MCF 10A (cell line): Measurements from ENCODE around the gene NAA38. TPM values are rescaled to one million over a fixed set of nuclear protein-coding genes. Genes with fewer than 3 reads are reported as not detected.
A peak's percentile ranks its signal among the peaks of the same experiment; 100 is the strongest.

ENCODE experiments used
- BruUV-seq: library from RNA; stranded (reverse); fragments of 400-500 nt; replicated peaks from 2 replicates; lab custom pipeline; 2021; lab: Mats Ljungman, UMichigan
- CTCF ChIA-PET: fragments of 300-600 bp; sonication (Branson Sonifier 250); formaldehyde crosslinking; extraction: SDS; loops from one replicate; lab custom pipeline; 2021; ENCODE audit warnings: antibody characterized with exemption, inconsistent platforms; lab: Yijun Ruan, JAX
- POLR2A ChIA-PET: fragments of 300-600, 350-650 bp; sonication (Branson Sonifier 250); formaldehyde crosslinking; extraction: SDS; loops from one replicate; lab custom pipeline; 2020; ENCODE audit warnings: antibody characterized with exemption, inconsistent platforms; lab: Yijun Ruan, JAX
- DNase-seq: peaks from one replicate; pipeline ENCODE4 v3.0.0-alpha.2; 2018; ENCODE audit not compliant: unreplicated experiment
- H3K27ac Mint-ChIP-seq: one replicate; pipeline ENCODE4 v1.8.0; 2022; ENCODE audit warnings: mild to moderate bottlenecking, low read depth, mixed read lengths; ENCODE audit not compliant: unreplicated experiment
- H3K27me3 Mint-ChIP-seq: one replicate; pipeline ENCODE4 v1.8.0; 2022; ENCODE audit warnings: mixed read lengths; ENCODE audit not compliant: insufficient read depth, unreplicated experiment
- H3K36me3 Mint-ChIP-seq: one replicate; pipeline ENCODE4 v1.8.0; 2022; ENCODE audit warnings: mild to moderate bottlenecking, moderate library complexity, mixed read lengths; ENCODE audit not compliant: insufficient read depth, unreplicated experiment
- H3K4me1 Mint-ChIP-seq: one replicate; pipeline ENCODE4 v1.8.0; 2022; ENCODE audit warnings: mixed read lengths; ENCODE audit not compliant: insufficient read depth, unreplicated experiment
- H3K4me3 Mint-ChIP-seq: one replicate; pipeline ENCODE4 v1.8.0; 2022; ENCODE audit warnings: mild to moderate bottlenecking, moderate library complexity, mixed read lengths; ENCODE audit not compliant: unreplicated experiment
- H3K9me3 Mint-ChIP-seq: one replicate; pipeline ENCODE4 v1.8.0; 2022; ENCODE audit warnings: mixed read lengths; ENCODE audit not compliant: unreplicated experiment
- intact Hi-C: fragments of 100-400 bp; cut with micrococcal nuclease; formaldehyde crosslinking; loops from 2 replicates; pipeline ENCODE4 v1.14.1; 2022
- total RNA-seq: library from RNA; stranded (reverse); gene quantifications from 2 replicates; pipeline ENCODE4 v1.2.3, GENCODE V29; 2022
- TF ChIP-seq, protein P1 (sequence below): fragments of 200-600 bp; IDR thresholded peaks from one replicate; pipeline ENCODE4 v1.8.0; 2022; ENCODE audit warnings: antibody characterized with exemption, mild to moderate bottlenecking; ENCODE audit not compliant: unreplicated experiment

Gene NAA38
- total RNA-seq, 1 experiment from 2014 or later = 83.4 TPM

DNA sequence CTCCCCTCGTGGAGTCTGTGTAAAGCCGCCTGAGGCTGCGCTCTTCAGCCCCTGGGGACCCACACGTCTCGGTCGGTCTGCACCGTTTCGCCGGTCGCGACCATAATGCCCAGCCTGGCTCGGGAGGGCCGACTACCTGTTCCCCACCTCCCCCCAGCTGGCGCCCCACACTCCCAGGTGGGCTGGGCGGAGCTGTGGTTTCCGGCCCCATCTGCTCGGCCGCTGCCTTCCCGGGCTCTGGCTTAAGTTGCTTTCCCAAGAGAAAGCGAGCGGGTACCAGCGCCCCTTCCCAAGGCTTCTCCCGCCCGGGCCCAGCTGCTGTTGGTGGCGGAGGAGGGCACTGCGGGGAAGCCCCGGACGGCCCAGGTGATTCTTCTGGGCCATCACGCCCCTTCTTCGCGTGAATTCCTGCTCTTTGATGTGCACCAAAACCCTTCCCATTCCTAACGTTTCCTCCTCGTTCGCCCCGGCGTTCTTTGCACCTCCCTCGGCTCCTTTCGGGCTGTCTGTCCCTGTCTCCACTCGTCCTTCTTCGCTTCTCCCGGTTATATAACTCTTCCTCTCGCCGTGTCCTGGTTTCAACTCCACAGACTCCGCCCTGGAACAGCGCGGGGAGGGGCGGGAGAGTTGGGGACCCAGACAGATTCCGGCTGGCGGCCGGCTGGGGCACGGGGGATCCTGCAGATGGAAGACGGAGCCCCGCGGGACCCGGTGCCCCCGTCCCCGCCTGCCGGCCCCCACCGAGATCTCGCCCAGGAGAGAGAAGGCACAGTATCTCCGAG is 21.4 kb downstream of the NAA38 start:
- TSS peak; percentile 52 for BruUV-seq
- Mint-ChIP-seq H3K27ac (peak overlapping the region; percentile 99), H3K9me3 (no peaks in the 10 kb centered on the region), H3K4me1 (peaks cover 51% of the 10 kb centered on the region), H3K4me3 (peak overlapping the region; percentile 89), H3K36me3 (peaks cover 17% of the 10 kb centered on the region), H3K27me3 (no peaks in the 10 kb centered on the region)
- ChIA-PET POLR2A (interaction anchor here (0.6 to 6.6 kb wide), 19 partner anchors 8 to 990 kb away, joined by 3 to 97 read pairs (median 5); partner anchors contain the start of genes CYB5D1, MPDU1, NAA38 and SLC16A13), CTCF (interaction anchor here (0.5 to 3.6 kb wide), 12 partner anchors 9 to 99 kb away, joined by 3 to 17 read pairs (median 5); no protein-coding TSS in a partner anchor)
- intact Hi-C loops = loop anchor here (1.0 to 2.0 kb wide), 2 partner anchors 8 to 51 kb away; no protein-coding TSS in a partner anchor
- DNase-seq = peak; percentile 67
- TF ChIP-seq, protein P1, sequence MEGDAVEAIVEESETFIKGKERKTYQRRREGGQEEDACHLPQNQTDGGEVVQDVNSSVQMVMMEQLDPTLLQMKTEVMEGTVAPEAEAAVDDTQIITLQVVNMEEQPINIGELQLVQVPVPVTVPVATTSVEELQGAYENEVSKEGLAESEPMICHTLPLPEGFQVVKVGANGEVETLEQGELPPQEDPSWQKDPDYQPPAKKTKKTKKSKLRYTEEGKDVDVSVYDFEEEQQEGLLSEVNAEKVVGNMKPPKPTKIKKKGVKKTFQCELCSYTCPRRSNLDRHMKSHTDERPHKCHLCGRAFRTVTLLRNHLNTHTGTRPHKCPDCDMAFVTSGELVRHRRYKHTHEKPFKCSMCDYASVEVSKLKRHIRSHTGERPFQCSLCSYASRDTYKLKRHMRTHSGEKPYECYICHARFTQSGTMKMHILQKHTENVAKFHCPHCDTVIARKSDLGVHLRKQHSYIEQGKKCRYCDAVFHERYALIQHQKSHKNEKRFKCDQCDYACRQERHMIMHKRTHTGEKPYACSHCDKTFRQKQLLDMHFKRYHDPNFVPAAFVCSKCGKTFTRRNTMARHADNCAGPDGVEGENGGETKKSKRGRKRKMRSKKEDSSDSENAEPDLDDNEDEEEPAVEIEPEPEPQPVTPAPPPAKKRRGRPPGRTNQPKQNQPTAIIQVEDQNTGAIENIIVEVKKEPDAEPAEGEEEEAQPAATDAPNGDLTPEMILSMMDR = no peak

- Mint-ChIP-seq H3K9me3 (no peaks in the 10 kb centered on the region), H3K4me3 (peak overlapping the region; percentile 89), H3K4me1 (peaks cover 43% of the 10 kb centered on the region), H3K27ac (peak overlapping the region; percentile 99), H3K27me3 (no peaks in the 10 kb centered on the region), H3K36me3 (peaks cover 17% of the 10 kb centered on the region)
- intact Hi-C loops = loop anchor here (1.0 kb wide), 2 partner anchors 16 to 22 kb away; partner anchors contain the start of gene NAA38
- ChIA-PET CTCF (interaction anchor here (0.5 to 4.3 kb wide), 22 partner anchors 10 to 1722 kb away, joined by 3 to 36 read pairs (median 4); no protein-coding TSS in a partner anchor), POLR2A (interaction anchor here (0.7 to 6.6 kb wide), 19 partner anchors 9 to 388 kb away, joined by 3 to 97 read pairs (median 6); partner anchors contain the start of genes CNTROB, CYB5D1, MPDU1 and NAA38)
- TF ChIP-seq, protein P1 = peak; percentile 73
- peak; percentile 97 for DNase-seq
- no TSS peak for BruUV-seq
These were observed 22.2 kb downstream of the NAA38 start for GRCh38 chr17:7834957-7835813.

DNA sequence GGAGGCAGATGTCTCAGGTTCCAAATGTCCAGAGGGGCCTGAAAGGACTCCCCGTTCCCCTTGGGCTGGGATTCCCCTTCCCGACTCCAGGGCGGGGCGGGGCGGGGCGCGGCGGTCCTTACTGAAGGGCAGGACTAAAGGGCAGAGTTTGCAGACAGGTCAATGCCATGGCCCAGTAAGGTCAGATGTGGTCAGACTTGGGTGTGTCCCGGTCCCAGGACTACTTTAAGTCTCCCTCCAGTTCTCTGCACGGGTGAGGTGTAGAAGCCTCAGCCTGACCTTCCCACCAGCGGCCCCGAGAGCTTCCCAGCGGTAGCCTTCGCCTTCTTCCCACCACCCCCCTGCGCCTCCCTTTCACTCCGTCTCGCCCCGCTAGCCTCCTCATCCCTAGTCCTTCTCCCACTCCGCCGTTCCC is 22.8 kb downstream of the NAA38 start:
- TF ChIP-seq, protein P1 = no peak
- ChIA-PET CTCF (interaction anchor here (0.6 to 4.3 kb wide), 20 partner anchors 9 to 1722 kb away, joined by 3 to 36 read pairs (median 4); no protein-coding TSS in a partner anchor), POLR2A (interaction anchor here (0.7 to 6.6 kb wide), 15 partner anchors 9 to 389 kb away, joined by 3 to 97 read pairs (median 7); partner anchors contain the start of genes CNTROB, CYB5D1, NAA38 and RNF227)
- Mint-ChIP-seq H3K27ac (peak overlapping the region; percentile 99), H3K9me3 (no peaks in the 10 kb centered on the region), H3K4me1 (peaks cover 40% of the 10 kb centered on the region), H3K36me3 (peaks cover 11% of the 10 kb centered on the region), H3K4me3 (peak overlapping the region; percentile 89), H3K27me3 (peaks cover 2% of the 10 kb centered on the region)
- intact Hi-C loops = loop anchor here (1.0 kb wide), 2 partner anchors 17 to 23 kb away; partner anchors contain the start of gene NAA38
- no TSS peak for BruUV-seq
- no peak for DNase-seq
